Measurements from ENCODE around the gene ENTREP1. TPM values are rescaled to one million over a fixed set of nuclear protein-coding genes. Genes with fewer than 3 reads are reported as not detected.

The ENTREP1 gene, protein sequence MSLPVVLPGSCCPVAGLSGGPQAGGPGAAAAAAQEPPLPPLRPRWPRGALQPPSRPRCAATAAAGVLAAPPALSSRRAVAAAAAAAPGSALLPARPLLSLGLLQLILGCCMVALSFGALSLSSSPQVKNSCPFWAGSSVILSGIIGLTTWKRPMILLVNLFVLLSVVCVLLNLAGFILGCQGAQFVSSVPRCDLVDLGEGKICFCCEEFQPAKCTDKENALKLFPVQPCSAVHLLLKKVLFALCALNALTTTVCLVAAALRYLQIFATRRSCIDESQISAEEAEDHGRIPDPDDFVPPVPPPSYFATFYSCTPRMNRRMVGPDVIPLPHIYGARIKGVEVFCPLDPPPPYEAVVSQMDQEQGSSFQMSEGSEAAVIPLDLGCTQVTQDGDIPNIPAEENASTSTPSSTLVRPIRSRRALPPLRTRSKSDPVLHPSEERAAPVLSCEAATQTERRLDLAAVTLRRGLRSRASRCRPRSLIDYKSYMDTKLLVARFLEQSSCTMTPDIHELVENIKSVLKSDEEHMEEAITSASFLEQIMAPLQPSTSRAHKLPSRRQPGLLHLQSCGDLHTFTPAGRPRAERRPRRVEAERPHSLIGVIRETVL
- total RNA-seq = 0.14 and 0.22 TPM in 2 replicates

DNA sequence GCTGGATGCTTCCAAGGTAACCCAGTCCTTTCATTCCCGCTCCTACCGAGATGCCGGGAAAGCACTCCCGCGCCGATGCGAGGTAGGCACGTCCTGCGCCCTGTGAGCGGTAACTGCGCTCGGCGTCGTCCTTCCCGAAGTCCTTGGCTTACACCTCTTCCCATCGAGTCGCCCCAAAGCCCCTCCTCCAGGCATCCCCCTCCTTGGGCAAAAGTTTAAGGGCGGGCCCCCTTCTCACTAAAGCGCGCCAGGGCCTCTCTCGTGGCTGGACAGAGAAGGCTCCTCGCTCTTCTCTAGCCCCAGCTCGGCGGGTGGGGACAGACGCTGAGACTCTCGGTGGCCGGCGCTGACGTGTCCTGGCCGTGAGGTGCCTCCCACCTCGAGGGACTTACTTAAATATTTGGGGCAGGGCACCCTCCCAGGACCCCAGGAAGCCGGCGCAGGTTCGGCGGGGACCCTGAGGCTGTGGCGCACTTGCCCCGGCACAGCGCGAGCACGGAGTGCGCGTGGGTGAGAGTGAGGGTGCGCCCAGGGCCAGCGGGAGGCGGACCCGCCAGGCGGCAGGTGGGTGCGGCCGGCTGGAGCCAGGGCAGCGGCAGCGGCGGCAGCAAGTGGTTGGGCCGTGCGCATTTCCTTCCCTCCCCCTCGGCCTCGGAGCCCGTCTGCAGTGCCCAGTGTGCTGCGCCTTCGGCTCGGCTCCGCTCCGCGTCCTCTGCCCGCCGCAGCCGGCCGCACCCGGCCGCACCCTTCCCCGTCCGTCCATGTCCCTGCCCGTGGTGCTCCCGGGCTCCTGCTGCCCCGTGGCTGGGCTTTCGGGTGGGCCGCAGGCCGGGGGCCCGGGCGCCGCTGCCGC is at the start of gene ENTREP1:
ENTREP1 (plus strand) TSS at position 667 of the 853 bp plus-strand sequence; CDS start at position 762, 95 bp downstream.

Other genes starting within 250 kb of the ENTREP1 start
- 21.7 and 45.2 TPM in 2 replicates for gene TJP2, start 150.9 kb upstream of the ENTREP1 start, total RNA-seq

Measured in placental pericyte (primary cell).